GM12878 (cell line): ENCODE measurements around the gene DLEC1.

Experiments used
- FOXM1 ChIP-seq: IDR thresholded peaks from 2 replicates; pipeline ENCODE4 v1.6.1; 2012; ENCODE audit warnings: low read depth, mild to moderate bottlenecking, inconsistent platforms, low read length, moderate library complexity
- REST ChIP-seq: IDR thresholded peaks from 2 replicates; pipeline ENCODE4 v1.6.1; 2012; ENCODE audit warnings: mild to moderate bottlenecking, low read depth, low read length

- TF ChIP-seq REST (no peak), FOXM1 (no peak)
Measured at GRCh38 chr3:37992271-37993066, 46.5 kb upstream of the DLEC1 start.
